K562 (cell line): ENCODE measurements around the gene GLI1.

Experiments used
- CAMTA2 ChIP-seq: fragments of 250-450 bp; sonication (Bioruptor Pico); conservative IDR thresholded peaks from 2 replicates; pipeline ENCODE4 v1.5.1; 2022
- MAFK ChIP-seq: IDR thresholded peaks from 2 replicates; pipeline ENCODE4 v1.6.1; 2011; ENCODE audit warnings: low read length, improper control_type of control experiment
- POLR2AphosphoS5 ChIP-seq: IDR thresholded peaks from 2 replicates; pipeline ENCODE4 v1.6.1; 2011; ENCODE audit warnings: mild to moderate bottlenecking, low read depth, low read length, moderate library complexity; ENCODE audit not compliant: control insufficient read depth, insufficient read depth
- SPI1 ChIP-seq: IDR thresholded peaks from 2 replicates; pipeline ENCODE4 v1.6.1; 2011; ENCODE audit warnings: low read depth, low read length, control low read depth, borderline replicate concordance
- ZBED1 ChIP-seq: IDR thresholded peaks from 2 replicates; pipeline ENCODE4 v1.6.1; 2014
- ZNF253 ChIP-seq: fragments of 250-450 bp; sonication (Bioruptor Pico); conservative IDR thresholded peaks from 2 replicates; pipeline ENCODE4 v1.6.1; 2021; ENCODE audit warnings: mild to moderate bottlenecking
- TF ChIP-seq, protein P1 (sequence below), 3 experiments: IDR thresholded peaks in 2 of 3; conservative IDR thresholded peaks in 1 of 3; 2 replicates each; pipeline ENCODE4 v1.5.1; 2011 to 2012; ENCODE audit warnings: low read length in 3 of 3, mild to moderate bottlenecking in 3 of 3, control low read depth in 2 of 3, improper control_type of control experiment in 1 of 3, inconsistent platforms in 1 of 3, low read depth in 1 of 3, mixed read lengths in 1 of 3, moderate library complexity in 1 of 3; ENCODE audit not compliant: insufficient read depth in 2 of 3
- TF ChIP-seq, protein P2 (sequence below), 3 experiments: fragments of 200-800 bp in 1 of 3; fragments of 250-450 bp in 1 of 3; fragments of 450-650 bp in 1 of 3; sonication (Bioruptor Pico) in 1 of 3; sonication (Bioruptor generic) in 1 of 3; formaldehyde crosslinking in 1 of 3; IDR thresholded peaks; 2 replicates each; pipeline versions ENCODE4 v1.6.1 to v1.8.0; 2016 to 2022; ENCODE audit warnings: mild to moderate bottlenecking in 2 of 3, missing genetic modification characterization in 2 of 3, missing compliant biosample characterization in 1 of 3, moderate library complexity in 1 of 3

DNA sequence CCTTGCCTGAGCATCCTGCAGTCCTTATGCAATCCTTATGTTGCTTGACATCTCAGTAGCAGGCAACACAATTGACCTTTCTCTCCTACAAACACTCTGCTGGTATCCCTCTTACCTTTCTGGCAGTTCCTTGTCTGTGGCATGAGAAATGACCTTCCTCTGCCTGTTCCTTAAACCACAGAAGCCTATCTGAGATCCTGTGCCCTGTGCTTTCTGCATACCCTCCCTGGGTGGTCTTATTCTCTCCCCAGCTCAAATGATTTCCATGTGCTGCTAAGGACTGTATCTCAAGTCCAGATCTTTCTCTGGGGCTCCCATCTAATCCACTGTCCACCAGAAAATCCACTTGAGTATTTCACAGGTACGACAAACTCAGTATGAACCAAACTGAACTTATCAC lies 22.1 kb downstream of the GLI1 start:
- TF ChIP-seq, protein P1, sequence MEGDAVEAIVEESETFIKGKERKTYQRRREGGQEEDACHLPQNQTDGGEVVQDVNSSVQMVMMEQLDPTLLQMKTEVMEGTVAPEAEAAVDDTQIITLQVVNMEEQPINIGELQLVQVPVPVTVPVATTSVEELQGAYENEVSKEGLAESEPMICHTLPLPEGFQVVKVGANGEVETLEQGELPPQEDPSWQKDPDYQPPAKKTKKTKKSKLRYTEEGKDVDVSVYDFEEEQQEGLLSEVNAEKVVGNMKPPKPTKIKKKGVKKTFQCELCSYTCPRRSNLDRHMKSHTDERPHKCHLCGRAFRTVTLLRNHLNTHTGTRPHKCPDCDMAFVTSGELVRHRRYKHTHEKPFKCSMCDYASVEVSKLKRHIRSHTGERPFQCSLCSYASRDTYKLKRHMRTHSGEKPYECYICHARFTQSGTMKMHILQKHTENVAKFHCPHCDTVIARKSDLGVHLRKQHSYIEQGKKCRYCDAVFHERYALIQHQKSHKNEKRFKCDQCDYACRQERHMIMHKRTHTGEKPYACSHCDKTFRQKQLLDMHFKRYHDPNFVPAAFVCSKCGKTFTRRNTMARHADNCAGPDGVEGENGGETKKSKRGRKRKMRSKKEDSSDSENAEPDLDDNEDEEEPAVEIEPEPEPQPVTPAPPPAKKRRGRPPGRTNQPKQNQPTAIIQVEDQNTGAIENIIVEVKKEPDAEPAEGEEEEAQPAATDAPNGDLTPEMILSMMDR (IDR thresholded peaks at IDR 0.05 in 2 of 3, conservative IDR thresholded peaks at IDR 0.05 in 1 of 3; ENCODE audit: insufficient read depth in 2 of 3, low read depth in 1 of 3, low read length in 3 of 3), result no peak
- TF ChIP-seq, protein P2, sequence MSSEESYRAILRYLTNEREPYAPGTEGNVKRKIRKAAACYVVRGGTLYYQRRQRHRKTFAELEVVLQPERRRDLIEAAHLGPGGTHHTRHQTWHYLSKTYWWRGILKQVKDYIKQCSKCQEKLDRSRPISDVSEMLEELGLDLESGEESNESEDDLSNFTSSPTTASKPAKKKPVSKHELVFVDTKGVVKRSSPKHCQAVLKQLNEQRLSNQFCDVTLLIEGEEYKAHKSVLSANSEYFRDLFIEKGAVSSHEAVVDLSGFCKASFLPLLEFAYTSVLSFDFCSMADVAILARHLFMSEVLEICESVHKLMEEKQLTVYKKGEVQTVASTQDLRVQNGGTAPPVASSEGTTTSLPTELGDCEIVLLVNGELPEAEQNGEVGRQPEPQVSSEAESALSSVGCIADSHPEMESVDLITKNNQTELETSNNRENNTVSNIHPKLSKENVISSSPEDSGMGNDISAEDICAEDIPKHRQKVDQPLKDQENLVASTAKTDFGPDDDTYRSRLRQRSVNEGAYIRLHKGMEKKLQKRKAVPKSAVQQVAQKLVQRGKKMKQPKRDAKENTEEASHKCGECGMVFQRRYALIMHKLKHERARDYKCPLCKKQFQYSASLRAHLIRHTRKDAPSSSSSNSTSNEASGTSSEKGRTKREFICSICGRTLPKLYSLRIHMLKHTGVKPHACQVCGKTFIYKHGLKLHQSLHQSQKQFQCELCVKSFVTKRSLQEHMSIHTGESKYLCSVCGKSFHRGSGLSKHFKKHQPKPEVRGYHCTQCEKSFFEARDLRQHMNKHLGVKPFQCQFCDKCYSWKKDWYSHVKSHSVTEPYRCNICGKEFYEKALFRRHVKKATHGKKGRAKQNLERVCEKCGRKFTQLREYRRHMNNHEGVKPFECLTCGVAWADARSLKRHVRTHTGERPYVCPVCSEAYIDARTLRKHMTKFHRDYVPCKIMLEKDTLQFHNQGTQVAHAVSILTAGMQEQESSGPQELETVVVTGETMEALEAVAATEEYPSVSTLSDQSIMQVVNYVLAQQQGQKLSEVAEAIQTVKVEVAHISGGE (CRISPR knock-in tag; IDR thresholded peaks at IDR 0.05), result no peak
- TF ChIP-seq POLR2AphosphoS5, result no peak
- TF ChIP-seq CAMTA2 (CRISPR knock-in tag), result no peak
- TF ChIP-seq ZNF253 (CRISPR knock-in tag), result no peak
- TF ChIP-seq ZBED1, result no peak
- TF ChIP-seq SPI1, result no peak
- TF ChIP-seq MAFK, result no peak
